Ectodermal cell (in vitro differentiated cells): ENCODE measurements around the gene SEMA4A.

ENCODE experiments used
- H3K27ac ChIP-seq: 2 replicates; pipeline ENCODE4 v1.7.0; 2013; ENCODE audit warnings: mild to moderate bottlenecking, low read depth, low read length; ENCODE audit not compliant: insufficient read depth, poor library complexity, severe bottlenecking
- H3K27me3 ChIP-seq: 2 replicates; pipeline ENCODE4 v1.7.0; 2013; ENCODE audit warnings: mild to moderate bottlenecking, low read length; ENCODE audit not compliant: insufficient read depth, control insufficient read depth, poor library complexity, severe bottlenecking
- H3K36me3 ChIP-seq: one replicate; pipeline ENCODE4 v1.7.0; 2013; ENCODE audit warnings: low read length; ENCODE audit not compliant: control insufficient read depth, insufficient read depth
- H3K4me1 ChIP-seq: one replicate; pipeline ENCODE4 v1.7.0; 2013; ENCODE audit warnings: low read length; ENCODE audit not compliant: control insufficient read depth, insufficient read depth
- H3K4me3 ChIP-seq: 2 replicates; pipeline ENCODE4 v1.7.0; 2013; ENCODE audit warnings: low read depth, low read length, control low read depth; ENCODE audit not compliant: insufficient read depth
- H3K9me3 ChIP-seq: 2 replicates; pipeline ENCODE4 v1.7.0; 2013; ENCODE audit warnings: mild to moderate bottlenecking, low read length, moderate library complexity; ENCODE audit not compliant: control insufficient read depth
- WGBS, 2 experiments: methylation state at CpG; one replicate each; pipeline ENCODE4 v1.1.7; 2013; ENCODE audit warnings: missing lambda C conversion rate in 2 of 2; 5-methylcytosine and 5-hydroxymethylcytosine counted together

Gene SEMA4A

GRCh38 chr1:156195853-156196252, 42.5 kb downstream of the SEMA4A start:
- Histone ChIP-seq H3K9me3 (no peaks in the 10 kb centered on the region), H3K4me3 (no peak overlapping the region), H3K4me1 (no peaks in the 10 kb centered on the region), H3K27me3 (no peaks in the 10 kb centered on the region), H3K36me3 (peaks cover 2% of the 10 kb centered on the region), H3K27ac (no peak overlapping the region)
- WGBS, 2 experiments, result 82 to 83% methylated on average over 4 of the region's 4 CpGs

- Histone ChIP-seq H3K27me3 (no peaks in the 10 kb centered on the region), H3K4me3 (no peak overlapping the region), H3K9me3 (no peaks in the 10 kb centered on the region), H3K4me1 (no peaks in the 10 kb centered on the region), H3K27ac (no peak overlapping the region), H3K36me3 (peaks cover 2% of the 10 kb centered on the region)
- 74 to 76% methylated on average over 2 of the region's 2 CpGs for WGBS, 2 experiments
These were observed 43.1 kb downstream of the SEMA4A start for GRCh38 chr1:156196445-156196844.

GRCh38 chr1:156198831-156199349, 45.5 kb downstream of the SEMA4A start:
- H3K27me3 ChIP-seq, result no peaks in the 10 kb centered on the region
- no peak overlapping the region for H3K27ac ChIP-seq
- H3K9me3 ChIP-seq, result no peaks in the 10 kb centered on the region
- 88 to 92% methylated on average over 5 of the region's 5 CpGs for WGBS, 2 experiments
- H3K4me3 ChIP-seq, result no peak overlapping the region
- no peaks in the 10 kb centered on the region for H3K4me1 ChIP-seq
- H3K36me3 ChIP-seq, result peaks cover 2% of the 10 kb centered on the region

- H3K9me3 ChIP-seq, result no peaks in the 10 kb centered on the region
- no peak overlapping the region for H3K27ac ChIP-seq
- H3K27me3 ChIP-seq, result no peaks in the 10 kb centered on the region
- H3K4me1 ChIP-seq, result no peaks in the 10 kb centered on the region
- H3K36me3 ChIP-seq, result peaks cover 2% of the 10 kb centered on the region
- no peak overlapping the region for H3K4me3 ChIP-seq
- WGBS, 2 experiments, result 96 to 97% methylated on average over 8 of the region's 8 CpGs
These were observed 46.7 kb downstream of the SEMA4A start for GRCh38 chr1:156200044-156200443.

- Histone ChIP-seq H3K27me3 (no peaks in the 10 kb centered on the region), H3K4me3 (no peak overlapping the region), H3K9me3 (no peaks in the 10 kb centered on the region), H3K36me3 (peaks cover 9% of the 10 kb centered on the region), H3K4me1 (no peaks in the 10 kb centered on the region), H3K27ac (no peak overlapping the region)
These were observed 49.9 kb downstream of the SEMA4A start for GRCh38 chr1:156203331-156203730.

- H3K36me3 ChIP-seq, result peaks cover 12% of the 10 kb centered on the region
These were observed 51.3 kb downstream of the SEMA4A start for GRCh38 chr1:156204686-156205085.

GRCh38 chr1:156211243-156211642, 57.9 kb downstream of the SEMA4A start:
- no peaks in the 10 kb centered on the region for H3K9me3 ChIP-seq
- H3K4me1 ChIP-seq, result peaks cover 6% of the 10 kb centered on the region
- H3K27me3 ChIP-seq, result no peaks in the 10 kb centered on the region
- H3K36me3 ChIP-seq, result peaks cover 10% of the 10 kb centered on the region
- H3K4me3 ChIP-seq, result no peak overlapping the region
- no peak overlapping the region for H3K27ac ChIP-seq
- WGBS, 2 experiments, result 97 to 98% methylated on average over 3 of the region's 3 CpGs

More at GRCh38 chr1:156204686-156205085, 51.3 kb downstream of the SEMA4A start:
- Histone ChIP-seq H3K9me3 (no peaks in the 10 kb centered on the region), H3K27me3 (no peaks in the 10 kb centered on the region), H3K4me1 (no peaks in the 10 kb centered on the region), H3K27ac (no peak overlapping the region), H3K4me3 (no peak overlapping the region)
- WGBS, 2 experiments, result 90 to 97% methylated on average over 2 to 3 of the region's 3 CpGs

- Histone ChIP-seq H3K36me3 (peaks cover 10% of the 10 kb centered on the region), H3K27me3 (no peaks in the 10 kb centered on the region), H3K4me1 (peaks cover 6% of the 10 kb centered on the region), H3K4me3 (peak overlapping the region; percentile 84), H3K9me3 (no peaks in the 10 kb centered on the region), H3K27ac (no peak overlapping the region)
- 90 to 97% methylated on average over 8 to 9 of the region's 9 CpGs for WGBS, 2 experiments
These were observed 58.7 kb downstream of the SEMA4A start for GRCh38 chr1:156212130-156212529.

GRCh38 chr1:156212833-156213643, 59.7 kb downstream of the SEMA4A start, which contains the start of gene PMF1:
Gene PMF1, plus strand, starts transcription at chr1:156213007. Its CDS starts 9 bp downstream, at chr1:156213016.
- H3K36me3 ChIP-seq, result peaks cover 6% of the 10 kb centered on the region
- 0% methylated on average over 61 of the region's 61 CpGs for WGBS, 2 experiments
- peaks cover 6% of the 10 kb centered on the region for H3K4me1 ChIP-seq
- peak within 1 kb of the TSS; percentile 84 for H3K4me3 ChIP-seq
- peak within 1 kb of the TSS; percentile 95 for H3K27ac ChIP-seq
- H3K27me3 ChIP-seq, result no peaks in the 10 kb centered on the region
- no peaks in the 10 kb centered on the region for H3K9me3 ChIP-seq

GRCh38 chr1:156213644-156213966, 60.2 kb downstream of the SEMA4A start:
- H3K9me3 ChIP-seq, result no peaks in the 10 kb centered on the region
- WGBS, 2 experiments, result 41% methylated on average over 11 of the region's 11 CpGs
- peaks cover 6% of the 10 kb centered on the region for H3K4me1 ChIP-seq
- H3K4me3 ChIP-seq, result peak overlapping the region; percentile 84
- H3K27ac ChIP-seq, result peak overlapping the region; percentile 95
- no peaks in the 10 kb centered on the region for H3K36me3 ChIP-seq
- H3K27me3 ChIP-seq, result no peaks in the 10 kb centered on the region
